Kidney tubule cell (primary cell): ENCODE data around the gene FGFR4.

ENCODE experiments used
- DNase-seq: peaks from one replicate; pipeline ENCODE4 v3.0.0-alpha.2; 2018; ENCODE audit warnings: low spot score

The FGFR4 gene

DNA sequence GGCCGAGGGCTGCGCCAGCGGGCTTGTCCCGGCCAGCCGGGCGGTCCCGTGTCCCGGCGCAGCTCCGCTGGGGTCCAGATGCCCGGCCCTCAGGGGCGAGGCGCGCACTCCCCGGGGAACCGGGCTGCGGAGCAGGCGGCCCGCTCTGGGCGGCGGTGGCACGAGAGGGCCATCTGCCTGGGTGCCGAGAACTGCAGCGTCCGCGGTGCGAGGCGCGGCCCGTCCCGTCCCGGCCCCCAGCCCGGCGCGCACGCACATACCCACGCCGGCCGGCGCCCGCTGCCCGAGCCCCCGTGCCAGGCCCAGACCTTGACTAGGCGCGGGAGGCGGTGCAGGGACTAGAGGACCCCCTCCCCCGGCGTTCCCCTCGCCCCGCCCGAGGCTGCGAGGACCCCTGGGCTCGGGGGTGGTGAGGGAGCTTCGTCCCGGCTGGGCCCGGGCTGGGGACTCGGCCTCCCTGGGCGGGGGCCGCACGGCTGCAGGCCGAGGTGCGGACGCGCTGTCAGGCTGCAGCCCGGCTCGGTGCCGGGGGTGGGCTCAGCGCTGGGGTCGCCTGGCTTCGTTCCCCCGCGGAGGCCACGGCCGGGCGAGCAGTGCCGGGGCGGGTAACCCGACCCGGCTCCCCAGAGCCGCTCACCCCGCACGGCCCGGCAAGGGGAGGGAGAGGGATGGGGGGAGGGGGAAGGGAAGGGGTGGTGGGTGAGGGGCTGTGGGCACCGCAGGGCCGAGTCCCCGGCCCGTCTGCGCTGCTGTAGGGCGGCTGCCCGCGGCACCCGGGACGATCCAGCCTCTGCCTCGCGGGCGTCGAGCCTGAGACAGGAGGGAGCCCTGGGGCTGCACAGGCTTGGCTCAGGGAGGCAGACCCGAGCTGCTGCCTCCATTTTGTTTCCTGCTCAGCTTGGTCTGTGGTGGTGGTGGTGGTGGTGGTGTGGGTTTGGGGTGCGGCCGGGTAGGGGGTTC, 45.7 kb downstream of the FGFR4 start:
- no peak for DNase-seq

DNA sequence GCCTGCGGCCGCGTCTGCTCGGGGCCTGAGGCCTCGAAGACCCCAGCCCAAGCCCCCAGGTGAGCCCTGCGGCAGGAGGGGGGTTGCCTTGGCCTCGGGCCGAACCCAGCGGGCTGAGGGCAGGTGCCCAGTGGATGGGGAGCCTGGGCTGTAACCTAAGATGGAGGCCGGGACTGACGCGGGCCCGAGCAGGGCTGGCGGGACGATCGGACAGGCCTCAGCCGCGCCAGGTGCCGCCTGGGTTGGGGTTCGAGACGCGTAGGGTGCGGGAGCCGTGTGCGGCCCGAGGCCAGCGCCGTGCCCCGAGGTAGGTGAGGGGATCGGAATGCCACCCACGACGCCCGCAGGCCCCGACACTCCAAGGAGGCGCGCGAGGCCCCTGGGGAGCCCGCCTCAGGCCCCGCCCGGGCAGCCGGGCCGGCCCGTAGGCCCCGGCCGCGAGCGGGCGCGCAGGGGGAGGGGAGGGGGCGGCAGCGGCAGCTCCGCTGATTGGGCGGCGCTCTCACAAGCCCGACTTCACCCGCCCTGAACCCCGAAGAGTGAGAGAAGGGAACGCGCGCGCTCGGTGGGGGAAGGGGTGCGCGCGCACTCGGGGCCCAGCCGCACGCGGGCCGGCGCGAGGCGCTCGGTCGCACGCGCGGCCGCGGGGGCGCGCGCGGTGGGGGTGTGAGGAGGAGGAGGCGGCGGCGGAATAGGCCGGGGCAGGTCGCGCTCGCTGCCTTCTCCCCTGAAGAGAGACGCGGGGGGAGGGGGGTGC, 46.6 kb downstream of the FGFR4 start, which contains the start of gene NSD1:
NSD1 (plus strand) TSS at position 678 of the 757 bp plus-strand sequence. CDS start 1,331 bp downstream, outside the sequence.
- DNase-seq, result peak; percentile 80

DNA sequence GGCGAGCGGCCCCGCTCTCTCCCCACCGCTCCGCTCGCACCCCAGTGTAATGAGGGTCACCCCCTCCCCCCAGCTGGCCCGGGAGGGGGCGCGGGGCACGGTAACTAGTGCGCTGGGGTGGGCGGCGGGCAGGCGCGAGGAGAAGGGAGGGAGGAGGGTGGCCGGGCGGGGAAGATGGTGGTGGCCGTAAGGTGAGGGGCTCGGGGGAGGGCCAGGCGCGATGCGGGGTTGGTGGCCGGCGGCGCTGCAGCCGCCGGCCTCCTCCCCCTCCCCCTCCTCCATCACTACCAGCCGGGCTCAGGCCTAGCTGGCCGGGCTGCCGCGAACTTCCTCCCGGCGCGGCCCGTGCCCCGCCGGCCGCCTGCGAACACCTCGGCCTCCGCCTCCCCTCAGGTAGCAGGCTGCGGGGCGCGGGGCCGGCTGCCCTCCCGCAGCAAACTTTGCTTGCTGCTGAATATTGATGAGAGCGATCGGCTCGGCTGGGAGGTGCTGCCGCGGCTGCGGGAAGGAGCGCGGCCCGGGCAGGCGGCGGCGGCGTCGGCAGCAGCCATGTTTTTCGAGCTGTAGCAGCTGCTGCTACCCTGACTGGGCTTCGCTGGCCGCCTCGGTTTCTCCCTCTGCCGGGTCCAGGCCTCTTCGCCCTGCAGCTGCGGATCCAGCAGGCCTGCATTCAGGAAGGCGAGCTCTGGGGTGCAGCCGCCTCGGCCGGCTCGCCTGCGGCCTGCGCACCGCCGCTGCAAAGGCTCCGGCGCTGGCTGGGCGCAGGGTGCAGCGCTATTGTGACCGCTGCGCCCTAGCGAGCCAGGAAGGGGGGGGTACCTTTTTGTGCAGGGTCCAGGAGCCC, 47.4 kb downstream of the FGFR4 start:
- DNase-seq, result peak; percentile 53

DNA sequence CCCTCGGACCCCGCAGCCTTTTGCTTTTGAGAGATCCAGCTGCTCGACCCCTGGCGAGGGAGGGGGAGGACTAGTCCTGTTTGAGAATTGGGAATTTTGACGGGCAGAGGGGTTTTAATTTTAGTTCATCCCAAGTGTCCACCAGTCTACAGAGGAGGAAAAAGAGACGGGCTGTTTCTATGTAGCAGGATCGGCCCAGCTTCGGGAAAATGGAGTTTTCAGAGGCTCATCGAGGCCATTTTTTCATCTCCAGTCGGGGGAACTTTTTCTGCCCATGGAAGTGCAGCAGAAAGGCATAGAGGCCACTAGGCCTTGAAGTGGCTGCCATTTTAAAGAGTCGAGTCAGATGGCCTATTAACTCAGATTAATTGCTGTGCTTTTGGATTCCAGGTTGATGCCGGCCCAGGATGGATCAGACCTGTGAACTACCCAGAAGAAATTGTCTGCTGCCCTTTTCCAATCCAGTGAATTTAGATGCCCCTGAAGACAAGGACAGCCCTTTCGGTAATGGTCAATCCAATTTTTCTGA, 48.0 kb downstream of the FGFR4 start:
- DNase-seq, result no peak

GRCh38 chr5:177140312-177140711, 53.6 kb downstream of the FGFR4 start:
- DNase-seq, result no peak

- no peak for DNase-seq
Measured at GRCh38 chr5:177141496-177141895, 54.8 kb downstream of the FGFR4 start.

DNA sequence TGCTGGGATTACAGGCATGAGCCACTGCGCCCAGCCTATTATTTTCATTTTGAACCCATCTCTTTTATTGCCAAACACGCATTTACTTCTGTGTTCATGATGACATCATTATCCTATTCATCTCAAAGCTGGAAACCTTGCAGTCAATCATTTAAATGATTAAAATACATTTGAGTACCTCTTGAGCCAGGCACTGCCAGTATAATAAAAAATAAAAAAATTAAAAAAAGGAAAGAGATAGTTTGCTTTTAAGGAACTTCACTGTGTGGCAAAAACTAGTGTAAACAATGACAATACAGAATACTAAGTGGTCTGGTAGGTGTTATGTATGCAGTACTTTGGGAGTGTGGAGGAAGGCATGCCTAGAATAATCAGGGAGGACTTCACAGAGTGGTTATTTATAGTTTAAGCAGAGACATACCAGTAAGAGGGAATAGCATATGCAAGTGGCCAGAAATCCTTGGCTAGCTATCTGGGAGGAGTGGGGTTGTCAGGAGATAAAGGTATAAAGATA, 55.4 kb downstream of the FGFR4 start:
- no peak for DNase-seq

- no peak for DNase-seq
Measured at GRCh38 chr5:177142778-177143177, 56.1 kb downstream of the FGFR4 start.

GRCh38 chr5:177146891-177147638, 60.4 kb downstream of the FGFR4 start:
- DNase-seq, result no peak
